ENCODE results near the gene EXOC6B.

EXOC6B gene

DNA sequence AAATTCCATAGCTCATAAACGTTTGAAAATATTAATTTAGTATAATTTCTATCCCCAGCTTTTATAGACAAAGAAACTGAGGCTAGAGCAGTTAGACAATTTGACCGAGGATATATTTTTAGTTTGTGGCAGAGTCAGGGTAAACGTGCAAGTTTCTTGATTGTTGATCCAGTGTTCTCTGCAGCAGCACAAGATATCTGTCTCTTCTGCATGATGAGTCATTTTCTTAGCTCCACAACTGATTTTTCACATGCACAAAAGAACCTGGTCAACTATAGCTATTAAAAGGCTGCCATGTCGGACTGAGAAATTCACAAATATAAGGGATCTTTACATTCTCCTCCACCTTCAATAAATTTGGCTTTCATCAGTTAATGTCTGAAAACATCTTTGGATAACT is 534.8 kb downstream of the EXOC6B start (continued):
- TF ChIP-seq, protein P1, sequence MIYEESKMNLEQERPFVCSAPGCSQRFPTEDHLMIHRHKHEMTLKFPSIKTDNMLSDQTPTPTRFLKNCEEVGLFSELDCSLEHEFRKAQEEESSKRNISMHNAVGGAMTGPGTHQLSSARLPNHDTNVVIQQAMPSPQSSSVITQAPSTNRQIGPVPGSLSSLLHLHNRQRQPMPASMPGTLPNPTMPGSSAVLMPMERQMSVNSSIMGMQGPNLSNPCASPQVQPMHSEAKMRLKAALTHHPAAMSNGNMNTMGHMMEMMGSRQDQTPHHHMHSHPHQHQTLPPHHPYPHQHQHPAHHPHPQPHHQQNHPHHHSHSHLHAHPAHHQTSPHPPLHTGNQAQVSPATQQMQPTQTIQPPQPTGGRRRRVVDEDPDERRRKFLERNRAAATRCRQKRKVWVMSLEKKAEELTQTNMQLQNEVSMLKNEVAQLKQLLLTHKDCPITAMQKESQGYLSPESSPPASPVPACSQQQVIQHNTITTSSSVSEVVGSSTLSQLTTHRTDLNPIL (CRISPR knock-in tag; IDR thresholded peaks at IDR 0.05; ENCODE audit: low read depth), result no peak
- no peak for TF ChIP-seq TCF4 (CRISPR knock-in tag; IDR thresholded peaks at IDR 0.05; ENCODE audit: borderline replicate concordance)

DNA sequence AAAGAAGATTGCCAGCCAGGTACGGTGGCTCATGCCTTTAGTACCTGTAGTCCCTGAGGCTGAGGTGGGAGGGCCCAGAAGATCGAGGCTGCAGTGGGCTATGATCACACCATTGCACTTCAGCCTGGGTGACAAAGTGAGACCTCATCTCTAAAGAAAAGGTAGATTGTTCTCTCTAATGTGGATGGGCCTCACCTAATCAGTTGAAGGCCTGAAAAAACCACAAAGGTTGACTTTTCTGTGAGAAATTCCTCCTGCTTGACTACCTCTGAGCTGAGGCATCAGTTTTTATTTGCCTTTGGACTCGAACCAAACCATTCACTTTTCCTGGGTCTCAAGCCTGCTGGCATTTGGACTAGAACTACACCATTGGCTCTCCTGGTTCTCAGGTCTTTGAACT is 536.1 kb downstream of the EXOC6B start:
- TF ChIP-seq ZFP30 (CRISPR knock-in tag; IDR thresholded peaks at IDR 0.05), result no peak
- TF ChIP-seq, protein P2, sequence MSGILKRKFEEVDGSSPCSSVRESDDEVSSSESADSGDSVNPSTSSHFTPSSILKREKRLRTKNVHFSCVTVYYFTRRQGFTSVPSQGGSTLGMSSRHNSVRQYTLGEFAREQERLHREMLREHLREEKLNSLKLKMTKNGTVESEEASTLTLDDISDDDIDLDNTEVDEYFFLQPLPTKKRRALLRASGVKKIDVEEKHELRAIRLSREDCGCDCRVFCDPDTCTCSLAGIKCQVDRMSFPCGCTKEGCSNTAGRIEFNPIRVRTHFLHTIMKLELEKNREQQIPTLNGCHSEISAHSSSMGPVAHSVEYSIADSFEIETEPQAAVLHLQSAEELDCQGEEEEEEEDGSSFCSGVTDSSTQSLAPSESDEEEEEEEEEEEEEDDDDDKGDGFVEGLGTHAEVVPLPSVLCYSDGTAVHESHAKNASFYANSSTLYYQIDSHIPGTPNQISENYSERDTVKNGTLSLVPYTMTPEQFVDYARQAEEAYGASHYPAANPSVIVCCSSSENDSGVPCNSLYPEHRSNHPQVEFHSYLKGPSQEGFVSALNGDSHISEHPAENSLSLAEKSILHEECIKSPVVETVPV (CRISPR knock-in tag; IDR thresholded peaks at IDR 0.05), result no peak
- TF ChIP-seq ZFP3 (CRISPR knock-in tag; IDR thresholded peaks at IDR 0.05), result no peak
- TF ChIP-seq OSR1 (CRISPR knock-in tag; IDR thresholded peaks at IDR 0.05), result no peak
- TF ChIP-seq ZC3H10 (CRISPR knock-in tag; IDR thresholded peaks at IDR 0.05), result no peak
- no peak for TF ChIP-seq SNAI2 (CRISPR knock-in tag; IDR thresholded peaks at IDR 0.05)
- TF ChIP-seq ARNTL (CRISPR knock-in tag; IDR thresholded peaks at IDR 0.05; ENCODE audit: borderline replicate concordance, low read depth), result no peak
- no peak for TF ChIP-seq PPARA (CRISPR knock-in tag; IDR thresholded peaks at IDR 0.05; ENCODE audit: borderline replicate concordance)
- TF ChIP-seq ZNF70 (CRISPR knock-in tag; IDR thresholded peaks at IDR 0.05), result no peak
- TF ChIP-seq, protein P1 (CRISPR knock-in tag; IDR thresholded peaks at IDR 0.05; ENCODE audit: low read depth), result no peak
- TF ChIP-seq, protein P3, sequence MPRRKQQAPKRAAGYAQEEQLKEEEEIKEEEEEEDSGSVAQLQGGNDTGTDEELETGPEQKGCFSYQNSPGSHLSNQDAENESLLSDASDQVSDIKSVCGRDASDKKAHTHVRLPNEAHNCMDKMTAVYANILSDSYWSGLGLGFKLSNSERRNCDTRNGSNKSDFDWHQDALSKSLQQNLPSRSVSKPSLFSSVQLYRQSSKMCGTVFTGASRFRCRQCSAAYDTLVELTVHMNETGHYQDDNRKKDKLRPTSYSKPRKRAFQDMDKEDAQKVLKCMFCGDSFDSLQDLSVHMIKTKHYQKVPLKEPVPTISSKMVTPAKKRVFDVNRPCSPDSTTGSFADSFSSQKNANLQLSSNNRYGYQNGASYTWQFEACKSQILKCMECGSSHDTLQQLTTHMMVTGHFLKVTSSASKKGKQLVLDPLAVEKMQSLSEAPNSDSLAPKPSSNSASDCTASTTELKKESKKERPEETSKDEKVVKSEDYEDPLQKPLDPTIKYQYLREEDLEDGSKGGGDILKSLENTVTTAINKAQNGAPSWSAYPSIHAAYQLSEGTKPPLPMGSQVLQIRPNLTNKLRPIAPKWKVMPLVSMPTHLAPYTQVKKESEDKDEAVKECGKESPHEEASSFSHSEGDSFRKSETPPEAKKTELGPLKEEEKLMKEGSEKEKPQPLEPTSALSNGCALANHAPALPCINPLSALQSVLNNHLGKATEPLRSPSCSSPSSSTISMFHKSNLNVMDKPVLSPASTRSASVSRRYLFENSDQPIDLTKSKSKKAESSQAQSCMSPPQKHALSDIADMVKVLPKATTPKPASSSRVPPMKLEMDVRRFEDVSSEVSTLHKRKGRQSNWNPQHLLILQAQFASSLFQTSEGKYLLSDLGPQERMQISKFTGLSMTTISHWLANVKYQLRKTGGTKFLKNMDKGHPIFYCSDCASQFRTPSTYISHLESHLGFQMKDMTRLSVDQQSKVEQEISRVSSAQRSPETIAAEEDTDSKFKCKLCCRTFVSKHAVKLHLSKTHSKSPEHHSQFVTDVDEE (CRISPR knock-in tag; IDR thresholded peaks at IDR 0.05), result no peak
- TF ChIP-seq ESRRG (CRISPR knock-in tag; IDR thresholded peaks at IDR 0.05), result no peak
- no peak for ATAC-seq

DNA sequence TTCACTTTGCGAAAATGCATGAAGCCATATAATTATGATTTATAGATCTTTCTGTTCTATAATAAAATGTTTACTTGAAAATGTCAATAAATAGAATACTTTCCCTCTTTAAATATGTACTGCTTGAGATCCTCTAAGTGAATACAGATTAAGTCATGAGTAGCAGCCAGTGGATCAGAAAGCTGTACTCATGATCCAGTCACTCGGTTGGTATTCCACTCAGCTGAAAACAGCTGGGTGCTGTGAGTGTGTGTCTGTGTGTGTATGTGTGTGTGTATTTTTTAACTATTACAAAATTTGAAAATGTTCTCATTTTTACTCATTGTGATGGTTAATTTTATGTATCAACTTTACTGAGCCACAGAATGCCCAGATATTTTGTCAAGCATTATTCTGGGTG is 536.5 kb downstream of the EXOC6B start:
- no peak for ATAC-seq
- TF ChIP-seq, protein P2 (CRISPR knock-in tag; IDR thresholded peaks at IDR 0.05), result no peak
- TF ChIP-seq ZFP3 (CRISPR knock-in tag; IDR thresholded peaks at IDR 0.05) (no peak), RARB (CRISPR knock-in tag; IDR thresholded peaks at IDR 0.05) (no peak), GLIS3 (CRISPR knock-in tag; IDR thresholded peaks at IDR 0.05) (no peak), ZFP30 (CRISPR knock-in tag; IDR thresholded peaks at IDR 0.05) (no peak), ESRRG (CRISPR knock-in tag; IDR thresholded peaks at IDR 0.05) (no peak), SNAI2 (CRISPR knock-in tag; IDR thresholded peaks at IDR 0.05) (no peak), ZNF8 (CRISPR knock-in tag; IDR thresholded peaks at IDR 0.05) (no peak), CSDC2 (CRISPR knock-in tag; IDR thresholded peaks at IDR 0.05) (no peak), ZNF70 (CRISPR knock-in tag; IDR thresholded peaks at IDR 0.05) (no peak), TOX (CRISPR knock-in tag; IDR thresholded peaks at IDR 0.05; ENCODE audit: borderline replicate concordance) (no peak), TCF4 (CRISPR knock-in tag; IDR thresholded peaks at IDR 0.05; ENCODE audit: borderline replicate concordance) (no peak), ISL1 (CRISPR knock-in tag; IDR thresholded peaks at IDR 0.05) (no peak), OSR1 (CRISPR knock-in tag; IDR thresholded peaks at IDR 0.05) (no peak)
- TF ChIP-seq, protein P1 (CRISPR knock-in tag; IDR thresholded peaks at IDR 0.05; ENCODE audit: low read depth), result no peak
- TF ChIP-seq, protein P4, sequence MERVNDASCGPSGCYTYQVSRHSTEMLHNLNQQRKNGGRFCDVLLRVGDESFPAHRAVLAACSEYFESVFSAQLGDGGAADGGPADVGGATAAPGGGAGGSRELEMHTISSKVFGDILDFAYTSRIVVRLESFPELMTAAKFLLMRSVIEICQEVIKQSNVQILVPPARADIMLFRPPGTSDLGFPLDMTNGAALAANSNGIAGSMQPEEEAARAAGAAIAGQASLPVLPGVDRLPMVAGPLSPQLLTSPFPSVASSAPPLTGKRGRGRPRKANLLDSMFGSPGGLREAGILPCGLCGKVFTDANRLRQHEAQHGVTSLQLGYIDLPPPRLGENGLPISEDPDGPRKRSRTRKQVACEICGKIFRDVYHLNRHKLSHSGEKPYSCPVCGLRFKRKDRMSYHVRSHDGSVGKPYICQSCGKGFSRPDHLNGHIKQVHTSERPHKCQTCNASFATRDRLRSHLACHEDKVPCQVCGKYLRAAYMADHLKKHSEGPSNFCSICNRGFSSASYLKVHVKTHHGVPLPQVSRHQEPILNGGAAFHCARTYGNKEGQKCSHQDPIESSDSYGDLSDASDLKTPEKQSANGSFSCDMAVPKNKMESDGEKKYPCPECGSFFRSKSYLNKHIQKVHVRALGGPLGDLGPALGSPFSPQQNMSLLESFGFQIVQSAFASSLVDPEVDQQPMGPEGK (CRISPR knock-in tag; IDR thresholded peaks at IDR 0.05; ENCODE audit: borderline replicate concordance), result no peak

Data from SK-N-SH treated with all-trans-retinoic acid at 6 μM for 48 hours (cell line).